AG04450 (cell line): ENCODE data around the gene MADD. TPM values are rescaled to one million over a fixed set of nuclear protein-coding genes. Genes with fewer than 3 reads are reported as not detected.

Source experiments
- CTCF ChIA-PET: fragments of 300-600, 350-600 bp; formaldehyde crosslinking; extraction: SDS; loops from one replicate; lab custom pipeline; 2022; ENCODE audit warnings: antibody characterized with exemption, inconsistent platforms; lab: Charles Lee
- POLR2A ChIA-PET: fragments of 350-600 bp; formaldehyde crosslinking; extraction: SDS; loops from one replicate; lab custom pipeline; 2021; ENCODE audit warnings: antibody characterized with exemption, inconsistent platforms; lab: Yijun Ruan, JAX
- DNase-seq: peaks from one replicate; pipeline ENCODE4 v3.0.0-alpha.2; 2011; ENCODE audit warnings: low read depth, low spot score
- H3K27ac ChIP-seq: one replicate; pipeline ENCODE4 v1.5.1; 2012; ENCODE audit warnings: low read depth, low read length, control low read depth
- H3K27me3 ChIP-seq: one replicate; pipeline ENCODE4 v1.6.0; 2012; ENCODE audit warnings: low read length; ENCODE audit not compliant: control insufficient read depth, insufficient read depth
- H3K4me3 ChIP-seq: 2 replicates; pipeline ENCODE4 v1.5.1; 2011; ENCODE audit warnings: mild to moderate bottlenecking, low read depth, low read length, control low read depth
- H3K9me3 ChIP-seq: 2 replicates; pipeline ENCODE4 v1.5.1; 2012; ENCODE audit warnings: low read length; ENCODE audit not compliant: control insufficient read depth, insufficient read depth
- polyA plus RNA-seq: library from polyadenylated mRNA; depleted of rRNA; stranded (reverse); fragments of >200 nt; gene quantifications from 2 replicates; pipeline ENCODE4 v1.2.3, GENCODE V29; 2011
- TF ChIP-seq, protein P1 (sequence below): IDR thresholded peaks from 2 replicates; pipeline ENCODE4 v1.5.1; 2011; ENCODE audit warnings: low read depth, low read length, control low read depth, inconsistent platforms

MADD gene
- polyA plus RNA-seq, 1 experiment, result 10.5 TPM

DNA sequence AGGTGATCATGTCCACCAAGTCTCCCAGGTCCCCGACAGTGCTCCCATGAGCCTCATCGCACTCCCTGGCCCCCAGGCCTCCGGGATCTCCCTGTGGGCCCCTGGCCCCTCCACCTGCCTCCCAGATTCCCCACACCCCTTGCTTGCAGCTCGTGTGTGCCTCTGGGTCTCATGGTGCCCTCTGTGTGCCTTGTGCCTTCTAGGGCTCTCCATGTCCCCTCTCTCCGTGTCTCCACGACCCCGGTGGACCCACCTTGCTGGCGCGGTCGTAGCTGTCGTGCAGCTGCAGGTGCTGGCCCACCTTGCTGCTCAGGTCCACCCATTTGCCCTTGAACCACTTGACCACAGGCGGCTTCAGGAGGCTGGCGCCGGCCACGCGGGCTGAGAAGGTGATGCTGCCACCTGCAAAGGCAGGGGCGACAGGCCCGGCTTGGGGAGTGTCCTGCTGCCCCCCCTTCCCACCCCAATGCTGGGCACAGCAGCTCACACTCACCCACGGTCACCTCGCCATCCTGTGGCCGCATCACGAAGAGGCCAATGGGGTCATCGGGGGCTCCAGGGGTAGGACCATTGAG is 79.7 kb downstream of the MADD start:
- DNase-seq, result no peak
- H3K27me3 ChIP-seq, result peaks cover 25% of the 10 kb centered on the region
- TF ChIP-seq, protein P1, sequence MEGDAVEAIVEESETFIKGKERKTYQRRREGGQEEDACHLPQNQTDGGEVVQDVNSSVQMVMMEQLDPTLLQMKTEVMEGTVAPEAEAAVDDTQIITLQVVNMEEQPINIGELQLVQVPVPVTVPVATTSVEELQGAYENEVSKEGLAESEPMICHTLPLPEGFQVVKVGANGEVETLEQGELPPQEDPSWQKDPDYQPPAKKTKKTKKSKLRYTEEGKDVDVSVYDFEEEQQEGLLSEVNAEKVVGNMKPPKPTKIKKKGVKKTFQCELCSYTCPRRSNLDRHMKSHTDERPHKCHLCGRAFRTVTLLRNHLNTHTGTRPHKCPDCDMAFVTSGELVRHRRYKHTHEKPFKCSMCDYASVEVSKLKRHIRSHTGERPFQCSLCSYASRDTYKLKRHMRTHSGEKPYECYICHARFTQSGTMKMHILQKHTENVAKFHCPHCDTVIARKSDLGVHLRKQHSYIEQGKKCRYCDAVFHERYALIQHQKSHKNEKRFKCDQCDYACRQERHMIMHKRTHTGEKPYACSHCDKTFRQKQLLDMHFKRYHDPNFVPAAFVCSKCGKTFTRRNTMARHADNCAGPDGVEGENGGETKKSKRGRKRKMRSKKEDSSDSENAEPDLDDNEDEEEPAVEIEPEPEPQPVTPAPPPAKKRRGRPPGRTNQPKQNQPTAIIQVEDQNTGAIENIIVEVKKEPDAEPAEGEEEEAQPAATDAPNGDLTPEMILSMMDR, result no peak
- no peak overlapping the region for H3K4me3 ChIP-seq
- H3K27ac ChIP-seq, result no peak overlapping the region
- CTCF ChIA-PET, result no interaction called here
- POLR2A ChIA-PET, result no interaction called here
- H3K9me3 ChIP-seq, result no peaks in the 10 kb centered on the region; the same call in 1 of the 2 replicates

DNA sequence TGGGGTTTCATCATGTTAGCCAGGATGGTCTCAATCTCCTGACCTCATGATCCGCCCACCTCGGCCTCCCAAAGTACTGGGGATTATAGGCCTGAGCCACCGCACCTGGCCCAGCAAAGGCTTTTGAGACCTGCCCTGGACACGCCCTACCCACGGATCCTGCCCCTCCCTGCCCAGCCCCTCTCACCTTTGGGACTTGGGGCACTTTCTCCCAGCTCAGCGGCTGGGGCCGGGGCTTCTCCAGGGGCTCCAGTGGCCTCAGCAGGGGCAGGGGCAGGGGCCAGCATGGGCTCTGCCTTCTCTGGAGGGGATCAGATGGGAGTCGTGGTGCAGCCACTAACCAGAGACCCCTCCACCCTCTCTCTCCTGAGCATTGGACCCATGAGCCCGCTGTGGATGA is 80.4 kb downstream of the MADD start:
- POLR2A ChIA-PET, result no interaction called here
- Histone ChIP-seq H3K27ac (no peak overlapping the region), H3K4me3 (no peak overlapping the region), H3K27me3 (peaks cover 22% of the 10 kb centered on the region), H3K9me3 (no peaks in the 10 kb centered on the region; the same call in 1 of the 2 replicates)
- CTCF ChIA-PET, result no interaction called here
- no peak for DNase-seq
- TF ChIP-seq, protein P1, result no peak

DNA sequence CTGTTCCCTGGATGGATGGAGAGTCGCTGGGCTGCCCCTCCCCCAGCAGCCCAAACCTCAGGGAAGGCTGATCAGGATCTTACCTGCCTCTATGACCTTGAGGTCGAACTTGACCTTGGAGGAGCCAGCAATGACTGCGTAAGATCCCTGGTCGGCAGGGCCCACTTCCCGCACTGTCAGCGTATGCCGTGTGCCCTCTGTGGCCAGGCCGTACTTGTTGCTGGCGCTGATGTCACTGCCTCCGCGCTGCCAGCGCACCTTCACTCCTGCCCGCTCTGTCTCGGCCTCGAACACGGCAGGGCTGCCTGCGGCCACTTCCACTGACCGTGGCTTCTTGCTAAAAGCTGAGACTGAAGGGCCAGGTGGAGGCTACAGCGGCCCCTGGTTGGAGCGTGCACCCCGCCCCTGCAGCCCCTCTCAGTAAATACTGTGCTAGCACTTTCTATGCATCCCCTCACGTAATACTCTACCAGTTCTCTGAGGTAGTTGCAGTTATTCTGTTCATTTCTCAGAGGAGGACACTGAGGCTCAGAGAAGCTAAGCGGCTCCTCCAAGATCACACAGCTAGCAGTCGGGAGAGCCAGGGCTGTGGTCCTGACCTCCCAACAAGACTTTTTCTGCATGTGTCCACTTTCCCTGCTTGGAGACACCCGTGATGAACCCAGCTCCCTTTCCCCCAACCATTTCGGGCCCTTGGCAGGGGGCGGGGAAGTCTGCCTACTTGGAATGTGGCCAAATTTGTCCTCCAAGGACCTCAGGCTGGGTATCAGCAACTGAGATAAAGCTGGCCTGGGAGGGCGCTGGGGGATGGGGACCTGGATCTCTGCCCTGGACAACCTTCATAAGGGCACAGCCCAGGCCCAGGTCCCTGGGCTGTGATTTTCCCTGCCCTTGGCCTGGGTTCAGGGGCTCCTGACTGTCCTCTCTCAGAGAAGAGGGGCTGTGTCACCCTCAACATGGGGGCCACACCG is 81.5 kb downstream of the MADD start:
- DNase-seq, result no peak
- POLR2A ChIA-PET, result interaction anchor here (0.6 kb wide), 1 partner anchor 15 kb away, joined by 6 read pairs; no protein-coding TSS in a partner anchor

DNA sequence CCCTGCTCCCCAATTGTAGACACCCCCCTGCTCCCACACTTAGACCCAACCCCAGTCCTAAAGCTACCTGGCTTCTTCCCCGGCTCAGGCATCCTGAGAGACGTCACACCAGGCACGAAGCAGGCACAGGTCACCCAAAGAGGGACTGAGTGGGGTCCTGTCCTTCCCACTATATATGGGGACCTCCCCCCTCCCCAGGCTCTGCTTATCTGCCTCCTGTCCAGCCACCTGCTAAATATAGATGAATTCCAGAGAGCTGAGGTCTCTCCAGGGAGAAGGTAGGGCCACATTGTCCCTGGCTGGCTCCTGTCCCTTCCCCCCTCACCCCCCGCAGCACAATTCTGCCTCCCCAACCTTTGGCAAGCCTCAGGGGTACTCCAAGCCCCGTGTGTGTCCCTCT is 82.6 kb downstream of the MADD start, which contains the start of gene MYBPC3:
Gene MYBPC3 (minus strand): TSS at position 147 of the 400 bp plus-strand sequence. CDS start 55 bp downstream, at position 92.
- ChIA-PET CTCF (interaction anchor here (1.1 kb wide), 1 partner anchor 95 kb away, joined by 4 read pairs; the partner anchor contains the start of gene NR1H3), POLR2A (no interaction called here)
- no peak for DNase-seq
- no peaks in the 10 kb centered on the region; the same call in 1 of the 2 replicates for H3K9me3 ChIP-seq
- no peak within 1 kb of the TSS for H3K27ac ChIP-seq
- H3K27me3 ChIP-seq, result peaks cover 3% of the 10 kb centered on the region
- TF ChIP-seq, protein P1, result no peak
- H3K4me3 ChIP-seq, result no peak within 1 kb of the TSS

More for the DNA sequence above, 81.5 kb downstream of the MADD start:
- H3K9me3 ChIP-seq, result no peaks in the 10 kb centered on the region; the same call in 1 of the 2 replicates
- no peak overlapping the region for H3K4me3 ChIP-seq
- TF ChIP-seq, protein P1, result no peak
- peaks cover 13% of the 10 kb centered on the region for H3K27me3 ChIP-seq
- H3K27ac ChIP-seq, result no peak overlapping the region
- CTCF ChIA-PET, result interaction anchor here (1.1 kb wide), 1 partner anchor 94 kb away, joined by 4 read pairs; the partner anchor contains the start of gene NR1H3
